PC-9 (cell line): ENCODE data around the gene TMPRSS2.

Experiments
- CTCF ChIP-seq: fragments of 200-600 bp; sonication (generic); conservative IDR thresholded peaks from 2 replicates; pipeline ENCODE4 v1.6.1; 2017; ENCODE audit warnings: mixed run types, antibody characterized with exemption, mild to moderate bottlenecking, moderate library complexity
- EZH2 ChIP-seq: fragments of 200-600 bp; sonication (generic); IDR thresholded peaks from 2 replicates; pipeline ENCODE4 v1.8.0; 2017; ENCODE audit warnings: antibody characterized with exemption, low read depth

DNA sequence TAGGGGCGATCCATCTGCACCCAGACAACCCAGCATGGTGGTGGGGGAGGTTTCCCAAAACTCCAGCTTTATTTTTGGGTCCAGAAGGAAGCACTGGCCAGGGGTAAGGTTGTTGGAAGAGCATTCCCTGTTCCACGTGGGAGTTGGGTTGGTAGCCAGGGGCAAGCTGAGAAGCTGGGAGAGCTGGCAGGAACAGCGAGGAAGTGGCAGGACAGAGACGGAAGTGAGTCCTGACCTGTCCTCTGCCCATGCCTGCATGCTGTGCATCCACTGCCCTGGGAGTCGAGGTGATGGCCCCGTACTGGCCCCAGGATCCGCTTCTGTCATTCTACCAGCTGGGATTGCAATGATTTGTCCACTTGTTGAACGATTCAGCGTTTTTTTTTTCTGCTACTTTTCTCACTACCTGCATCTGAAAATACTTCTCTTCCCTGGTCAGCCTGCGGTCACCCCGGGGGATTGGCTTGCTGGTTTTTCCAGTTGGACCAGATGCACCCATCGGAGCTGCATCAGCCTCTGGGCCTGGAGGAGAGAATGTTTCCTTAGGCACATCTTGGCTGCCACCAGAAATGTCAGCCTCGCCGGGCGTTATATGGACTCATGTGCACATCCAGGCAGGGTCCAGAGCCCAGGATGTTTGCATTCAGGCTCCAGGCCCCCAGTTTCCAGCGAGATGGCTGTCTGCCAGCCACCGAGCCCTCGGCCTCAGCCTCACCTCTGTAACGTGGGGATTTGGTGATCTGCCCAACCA, 28.3 kb upstream of the TMPRSS2 start:
- TF ChIP-seq EZH2 (no peak), CTCF (no peak)
